ENCODE results near the gene ADD3. TPM values are rescaled to one million over a fixed set of nuclear protein-coding genes. Genes with fewer than 3 reads are reported as not detected.

Gene ADD3
- total and polyA plus RNA-seq, 11 donors: 28.8 to 659 (median 97.1) TPM

GRCh38 chr10:109991266-109991855 lies 16.4 kb upstream of the ADD3 start:
- no peak overlapping the region for H3K27ac ChIP-seq
- intact Hi-C loops (cut with DNase I): no loop called here
- no peaks in the 10 kb centered on the region for H3K9me3 ChIP-seq
- no peaks in the 10 kb centered on the region for H3K36me3 ChIP-seq
- DNase-seq: no peak
- 89 to 97% (median 96%) methylated on average over 1 of the region's 1 CpG for WGBS, 4 donors
- peaks cover 0 to 23% (median 2%) of the 10 kb centered on the region in 12 donors for H3K4me1 ChIP-seq
- no peaks in the 10 kb centered on the region for H3K27me3 ChIP-seq
- no peak overlapping the region for H3K4me3 ChIP-seq
- TF ChIP-seq CTCF (IDR thresholded peaks at IDR 0.05) (no peak), POLR2A (IDR thresholded peaks at IDR 0.05) (no peak)
- no peak for ATAC-seq

GRCh38 chr10:109992485-109992884 lies 15.3 kb upstream of the ADD3 start:
- peaks cover 0 to 30% (median 8%) of the 10 kb centered on the region in 12 donors for H3K4me1 ChIP-seq
- 55 to 74% (median 65%) methylated on average over 3 of the region's 3 CpGs for WGBS, 4 donors
- no peaks in the 10 kb centered on the region for H3K27me3 ChIP-seq
- peak overlapping the region in 7 of 12 donors; percentile 6 to 56 (median 19) for H3K27ac ChIP-seq
- no peaks in the 10 kb centered on the region for H3K36me3 ChIP-seq
- intact Hi-C loops (cut with DNase I): no loop called here
- ATAC-seq: peak in 1 of 4 donors; percentile 68
- H3K4me3 ChIP-seq: peak overlapping the region in 1 of 12 donors; percentile 10
- TF ChIP-seq CTCF (IDR thresholded peaks at IDR 0.05): no peak
- TF ChIP-seq POLR2A (IDR thresholded peaks at IDR 0.05): no peak
- no peak for DNase-seq
- H3K9me3 ChIP-seq: no peaks in the 10 kb centered on the region

- no peak overlapping the region for H3K27ac ChIP-seq
- H3K27me3 ChIP-seq: no peaks in the 10 kb centered on the region
- peaks cover 0 to 30% (median 8%) of the 10 kb centered on the region in 12 donors for H3K4me1 ChIP-seq
- no peak for ATAC-seq
- TF ChIP-seq POLR2A (IDR thresholded peaks at IDR 0.05) (no peak), CTCF (IDR thresholded peaks at IDR 0.05) (no peak)
- H3K9me3 ChIP-seq: no peaks in the 10 kb centered on the region
- no peak overlapping the region for H3K4me3 ChIP-seq
- DNase-seq: no peak
- 92 to 98% (median 96%) methylated on average over 7 of the region's 7 CpGs for WGBS, 4 donors
- no peaks in the 10 kb centered on the region for H3K36me3 ChIP-seq
- intact Hi-C loops (cut with DNase I): no loop called here
Observed at GRCh38 chr10:109993551-109994330, 14.0 kb upstream of the ADD3 start.

GRCh38 chr10:109994711-109995577 lies 12.8 kb upstream of the ADD3 start:
- H3K27ac ChIP-seq: no peak overlapping the region
- peaks cover 0 to 30% (median 8%) of the 10 kb centered on the region in 12 donors for H3K4me1 ChIP-seq
- DNase-seq: no peak
- ATAC-seq: no peak
- WGBS, 4 donors: 96 to 98% (median 98%) methylated on average over 5 of the region's 5 CpGs
- no peaks in the 10 kb centered on the region for H3K9me3 ChIP-seq
- no peak for TF ChIP-seq CTCF (IDR thresholded peaks at IDR 0.05)
- TF ChIP-seq POLR2A (IDR thresholded peaks at IDR 0.05): no peak
- no peak overlapping the region for H3K4me3 ChIP-seq
- intact Hi-C loops (cut with DNase I): no loop called here
- H3K36me3 ChIP-seq: no peaks in the 10 kb centered on the region
- H3K27me3 ChIP-seq: no peaks in the 10 kb centered on the region

All from heart left ventricle (tissue), 16 donors.